ENCODE results near the gene IGF2.
"Not testable (repeated sequence)": the region's sequence is repeated elsewhere in the genome, so short reads cannot be mapped to it uniquely, and the experiment has no call there.

The IGF2 gene

GRCh38 chr11:2178906-2179494 lies 39.8 kb upstream of the IGF2 start:
- Histone ChIP-seq H3K27ac (ENCODE audit: low read depth, low read length) (no peak overlapping the region), H3K79me2 (ENCODE audit: control insufficient read depth, insufficient read depth, low read length, unreplicated experiment) (no peaks in the 10 kb centered on the region), H3K4me3 (ENCODE audit: low read depth, low read length) (no peak overlapping the region), H2AFZ (ENCODE audit: low read length, unreplicated experiment) (no peak overlapping the region), H3K36me3 (ENCODE audit: insufficient read depth, low read length) (no peaks in the 10 kb centered on the region), H3K27me3 (ENCODE audit: insufficient read depth, low read length) (peaks cover under 1% of the 10 kb centered on the region; the same call in 1 of the 2 replicates), H3K4me1 (ENCODE audit: control insufficient read depth, insufficient read depth, low read length, unreplicated experiment) (peaks cover 26% of the 10 kb centered on the region)

- H3K4me3 ChIP-seq (ENCODE audit: low read depth, low read length); H3K27me3 ChIP-seq (ENCODE audit: insufficient read depth, low read length); H3K79me2 ChIP-seq (ENCODE audit: control insufficient read depth, insufficient read depth, low read length, unreplicated experiment); H3K36me3 ChIP-seq (ENCODE audit: insufficient read depth, low read length); H2AFZ ChIP-seq (ENCODE audit: low read length, unreplicated experiment); H3K27ac ChIP-seq (ENCODE audit: low read depth, low read length): not testable (repeated sequence)
- H3K4me1 ChIP-seq (ENCODE audit: control insufficient read depth, insufficient read depth, low read length, unreplicated experiment): peaks cover 26% of the 10 kb centered on the region
These were observed 39.0 kb upstream of the IGF2 start for GRCh38 chr11:2178055-2178773.

- H3K4me1 ChIP-seq (ENCODE audit: control insufficient read depth, insufficient read depth, low read length, unreplicated experiment): peaks cover 26% of the 10 kb centered on the region
- H3K27me3 ChIP-seq (ENCODE audit: insufficient read depth, low read length): no peaks in the 10 kb centered on the region
- H3K27ac ChIP-seq (ENCODE audit: low read depth, low read length): no peak overlapping the region
- H3K4me3 ChIP-seq (ENCODE audit: low read depth, low read length): no peak overlapping the region
- H3K79me2 ChIP-seq (ENCODE audit: control insufficient read depth, insufficient read depth, low read length, unreplicated experiment): no peaks in the 10 kb centered on the region
- no peaks in the 10 kb centered on the region for H3K36me3 ChIP-seq (ENCODE audit: insufficient read depth, low read length)
- no peak overlapping the region for H2AFZ ChIP-seq (ENCODE audit: low read length, unreplicated experiment)
These were observed 37.9 kb upstream of the IGF2 start for GRCh38 chr11:2177076-2177475.

GRCh38 chr11:2176389-2176900 lies 37.3 kb upstream of the IGF2 start:
- Histone ChIP-seq H3K4me3 (ENCODE audit: low read depth, low read length) (no peak overlapping the region), H3K79me2 (ENCODE audit: control insufficient read depth, insufficient read depth, low read length, unreplicated experiment) (no peaks in the 10 kb centered on the region), H3K27ac (ENCODE audit: low read depth, low read length) (no peak overlapping the region), H3K36me3 (ENCODE audit: insufficient read depth, low read length) (no peaks in the 10 kb centered on the region), H2AFZ (ENCODE audit: low read length, unreplicated experiment) (no peak overlapping the region), H3K27me3 (ENCODE audit: insufficient read depth, low read length) (no peaks in the 10 kb centered on the region), H3K4me1 (ENCODE audit: control insufficient read depth, insufficient read depth, low read length, unreplicated experiment) (peaks cover 26% of the 10 kb centered on the region)

- Histone ChIP-seq H2AFZ (ENCODE audit: low read length, unreplicated experiment) (no peak overlapping the region), H3K27me3 (ENCODE audit: insufficient read depth, low read length) (no peaks in the 10 kb centered on the region), H3K79me2 (ENCODE audit: control insufficient read depth, insufficient read depth, low read length, unreplicated experiment) (no peaks in the 10 kb centered on the region), H3K27ac (ENCODE audit: low read depth, low read length) (no peak overlapping the region), H3K4me3 (ENCODE audit: low read depth, low read length) (no peak overlapping the region), H3K36me3 (ENCODE audit: insufficient read depth, low read length) (no peaks in the 10 kb centered on the region), H3K4me1 (ENCODE audit: control insufficient read depth, insufficient read depth, low read length, unreplicated experiment) (peaks cover 20% of the 10 kb centered on the region)
These were observed 36.5 kb upstream of the IGF2 start for GRCh38 chr11:2175659-2176058.

GRCh38 chr11:2174361-2174760 lies 35.2 kb upstream of the IGF2 start:
- Histone ChIP-seq H2AFZ (ENCODE audit: low read length, unreplicated experiment) (no peak overlapping the region), H3K36me3 (ENCODE audit: insufficient read depth, low read length) (no peaks in the 10 kb centered on the region), H3K27ac (ENCODE audit: low read depth, low read length) (no peak overlapping the region), H3K79me2 (ENCODE audit: control insufficient read depth, insufficient read depth, low read length, unreplicated experiment) (no peaks in the 10 kb centered on the region), H3K27me3 (ENCODE audit: insufficient read depth, low read length) (no peaks in the 10 kb centered on the region), H3K4me1 (ENCODE audit: control insufficient read depth, insufficient read depth, low read length, unreplicated experiment) (peaks cover 15% of the 10 kb centered on the region), H3K4me3 (ENCODE audit: low read depth, low read length) (no peak overlapping the region)

GRCh38 chr11:2173761-2174160 lies 34.6 kb upstream of the IGF2 start:
- H3K36me3 ChIP-seq (ENCODE audit: insufficient read depth, low read length): no peaks in the 10 kb centered on the region
- no peak overlapping the region for H3K27ac ChIP-seq (ENCODE audit: low read depth, low read length)
- no peak overlapping the region for H2AFZ ChIP-seq (ENCODE audit: low read length, unreplicated experiment)
- H3K27me3 ChIP-seq (ENCODE audit: insufficient read depth, low read length): no peaks in the 10 kb centered on the region
- H3K4me3 ChIP-seq (ENCODE audit: low read depth, low read length): no peak overlapping the region
- H3K4me1 ChIP-seq (ENCODE audit: control insufficient read depth, insufficient read depth, low read length, unreplicated experiment): peaks cover 9% of the 10 kb centered on the region
- no peaks in the 10 kb centered on the region for H3K79me2 ChIP-seq (ENCODE audit: control insufficient read depth, insufficient read depth, low read length, unreplicated experiment)

- no peaks in the 10 kb centered on the region for H3K27me3 ChIP-seq (ENCODE audit: insufficient read depth, low read length)
- no peaks in the 10 kb centered on the region for H3K36me3 ChIP-seq (ENCODE audit: insufficient read depth, low read length)
- H3K27ac ChIP-seq (ENCODE audit: low read depth, low read length): no peak overlapping the region
- no peaks in the 10 kb centered on the region for H3K79me2 ChIP-seq (ENCODE audit: control insufficient read depth, insufficient read depth, low read length, unreplicated experiment)
- H3K4me1 ChIP-seq (ENCODE audit: control insufficient read depth, insufficient read depth, low read length, unreplicated experiment): peaks cover 4% of the 10 kb centered on the region
- H2AFZ ChIP-seq (ENCODE audit: low read length, unreplicated experiment): no peak overlapping the region
- no peak overlapping the region for H3K4me3 ChIP-seq (ENCODE audit: low read depth, low read length)
These were observed 34.0 kb upstream of the IGF2 start for GRCh38 chr11:2173150-2173693.

GRCh38 chr11:2172676-2173075 lies 33.5 kb upstream of the IGF2 start:
- H3K27me3 ChIP-seq (ENCODE audit: insufficient read depth, low read length): no peaks in the 10 kb centered on the region
- no peaks in the 10 kb centered on the region for H3K36me3 ChIP-seq (ENCODE audit: insufficient read depth, low read length)
- H3K4me1 ChIP-seq (ENCODE audit: control insufficient read depth, insufficient read depth, low read length, unreplicated experiment): peaks cover 4% of the 10 kb centered on the region
- no peak overlapping the region for H3K4me3 ChIP-seq (ENCODE audit: low read depth, low read length)
- H2AFZ ChIP-seq (ENCODE audit: low read length, unreplicated experiment): no peak overlapping the region
- H3K79me2 ChIP-seq (ENCODE audit: control insufficient read depth, insufficient read depth, low read length, unreplicated experiment): no peaks in the 10 kb centered on the region
- H3K27ac ChIP-seq (ENCODE audit: low read depth, low read length): no peak overlapping the region

GRCh38 chr11:2171591-2172003 lies 32.4 kb upstream of the IGF2 start, which contains the start of gene TH:
TSS of gene TH (minus strand) at chr11:2171815. CDS start at chr11:2171786, 29 bp downstream.
- Histone ChIP-seq H2AFZ (ENCODE audit: low read length, unreplicated experiment) (no peak within 1 kb of the TSS), H3K36me3 (ENCODE audit: insufficient read depth, low read length) (no peaks in the 10 kb centered on the region), H3K4me3 (ENCODE audit: low read depth, low read length) (no peak within 1 kb of the TSS), H3K4me1 (ENCODE audit: control insufficient read depth, insufficient read depth, low read length, unreplicated experiment) (peaks cover 4% of the 10 kb centered on the region), H3K79me2 (ENCODE audit: control insufficient read depth, insufficient read depth, low read length, unreplicated experiment) (no peaks in the 10 kb centered on the region), H3K27ac (ENCODE audit: low read depth, low read length) (no peak within 1 kb of the TSS), H3K27me3 (ENCODE audit: insufficient read depth, low read length) (no peaks in the 10 kb centered on the region)
